ENCODE results near the gene NANOS3. TPM values are rescaled to one million over a fixed set of nuclear protein-coding genes. Genes with fewer than 3 reads are reported as not detected.
A peak's percentile ranks its signal among the peaks of the same experiment; 100 is the strongest.

The NANOS3 gene
- total and polyA plus RNA-seq, 4 donors, result 0.81 to 1.5 (median 0.82) TPM; not detected in 1

DNA sequence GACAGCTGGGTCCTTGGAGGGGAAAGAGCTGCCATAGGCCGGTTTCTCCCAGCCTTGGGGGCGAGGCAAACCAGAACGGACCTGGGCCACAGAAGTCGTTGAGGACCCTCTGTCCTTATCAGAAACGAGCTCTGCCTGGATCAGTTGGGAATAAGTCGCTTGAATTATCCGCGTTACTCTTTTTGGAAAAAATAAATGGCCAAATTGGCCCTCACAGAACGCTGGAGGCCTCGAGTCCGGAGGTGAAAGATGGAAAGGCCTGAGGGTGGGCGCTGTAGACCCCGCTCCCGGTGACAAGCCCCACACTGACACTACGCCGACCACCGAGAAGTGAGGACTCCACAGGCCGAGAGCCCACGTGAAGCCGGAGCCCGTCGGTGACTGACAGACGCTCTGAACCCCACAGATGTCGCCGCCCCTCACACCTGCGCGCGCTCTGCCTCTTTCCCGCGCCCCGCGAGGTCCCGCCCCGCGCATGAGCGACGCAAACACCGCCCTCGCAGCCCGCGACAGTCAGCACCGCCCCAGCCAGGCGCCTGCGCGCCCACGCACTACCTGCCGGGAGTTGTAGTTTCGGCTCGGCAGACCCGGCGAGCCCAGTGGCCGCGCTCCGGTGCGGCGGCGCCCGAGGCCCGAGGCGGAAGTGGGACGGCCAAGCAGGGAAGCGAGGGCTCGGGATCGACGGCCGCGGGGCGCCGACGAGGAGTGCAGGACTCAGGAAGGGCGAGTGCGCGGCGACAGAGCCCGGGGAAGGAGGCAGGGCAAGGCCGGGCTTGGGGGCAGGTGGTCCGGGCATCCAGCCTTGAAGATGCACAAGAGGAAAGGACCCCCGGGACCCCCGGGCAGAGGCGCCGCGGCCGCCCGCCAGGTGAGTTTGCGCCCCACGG lies 28.9 kb downstream of the NANOS3 start, which contains the start of the genes BRME1 and CC2D1A:
Gene BRME1, minus strand, starts transcription at position 484 of the 887 bp plus-strand sequence. CDS start 1,225 bp downstream, outside the sequence.
Gene CC2D1A, plus strand, starts transcription at position 568 of the 887 bp plus-strand sequence. Its CDS starts 241 bp downstream, at position 809.
- TF ChIP-seq, protein P1, sequence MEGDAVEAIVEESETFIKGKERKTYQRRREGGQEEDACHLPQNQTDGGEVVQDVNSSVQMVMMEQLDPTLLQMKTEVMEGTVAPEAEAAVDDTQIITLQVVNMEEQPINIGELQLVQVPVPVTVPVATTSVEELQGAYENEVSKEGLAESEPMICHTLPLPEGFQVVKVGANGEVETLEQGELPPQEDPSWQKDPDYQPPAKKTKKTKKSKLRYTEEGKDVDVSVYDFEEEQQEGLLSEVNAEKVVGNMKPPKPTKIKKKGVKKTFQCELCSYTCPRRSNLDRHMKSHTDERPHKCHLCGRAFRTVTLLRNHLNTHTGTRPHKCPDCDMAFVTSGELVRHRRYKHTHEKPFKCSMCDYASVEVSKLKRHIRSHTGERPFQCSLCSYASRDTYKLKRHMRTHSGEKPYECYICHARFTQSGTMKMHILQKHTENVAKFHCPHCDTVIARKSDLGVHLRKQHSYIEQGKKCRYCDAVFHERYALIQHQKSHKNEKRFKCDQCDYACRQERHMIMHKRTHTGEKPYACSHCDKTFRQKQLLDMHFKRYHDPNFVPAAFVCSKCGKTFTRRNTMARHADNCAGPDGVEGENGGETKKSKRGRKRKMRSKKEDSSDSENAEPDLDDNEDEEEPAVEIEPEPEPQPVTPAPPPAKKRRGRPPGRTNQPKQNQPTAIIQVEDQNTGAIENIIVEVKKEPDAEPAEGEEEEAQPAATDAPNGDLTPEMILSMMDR (IDR thresholded peaks at IDR 0.05; ENCODE audit: control extremely low read depth, extremely low read depth), result no peak
- no peaks in the 10 kb centered on the region for H3K9me3 ChIP-seq (ENCODE audit: control insufficient read depth in 4 of 4, insufficient read depth in 3 of 4, low read length in 3 of 4)
- peaks cover 0 to 8% (median 0%) of the 10 kb centered on the region in 4 donors for H3K36me3 ChIP-seq (ENCODE audit: control insufficient read depth in 4 of 4, insufficient read depth in 4 of 4, low read length in 4 of 4)
- H3K9ac ChIP-seq (ENCODE audit: insufficient read depth in 1 of 2, low read length in 2 of 2), result peak within 1 kb of the TSS; percentile 28 to 49
- peak within 1 kb of the TSS in 1 of 2 donors; percentile 82 for H3K27ac ChIP-seq (ENCODE audit: low read depth in 1 of 2, low read length in 1 of 2)
- no peaks in the 10 kb centered on the region for H3K27me3 ChIP-seq (ENCODE audit: control insufficient read depth in 3 of 3, insufficient read depth in 3 of 3, low read length in 2 of 3)
- H3K4me1 ChIP-seq (ENCODE audit: control insufficient read depth in 5 of 5, insufficient read depth in 5 of 5, low read length in 5 of 5), result peaks cover 0 to 11% (median 3%) of the 10 kb centered on the region in 5 donors
- peak within 1 kb of the TSS; percentile 97 for H3K4me3 ChIP-seq
- DNase-seq (peak; percentile 84 to 91 (median 91)), ATAC-seq (ENCODE audit: insufficient read depth, low FRiP score) (peak; percentile 98)
- WGBS, 2 donors, result 5 to 8% methylated on average over 74 to 86 of the region's 86 CpGs

DNA sequence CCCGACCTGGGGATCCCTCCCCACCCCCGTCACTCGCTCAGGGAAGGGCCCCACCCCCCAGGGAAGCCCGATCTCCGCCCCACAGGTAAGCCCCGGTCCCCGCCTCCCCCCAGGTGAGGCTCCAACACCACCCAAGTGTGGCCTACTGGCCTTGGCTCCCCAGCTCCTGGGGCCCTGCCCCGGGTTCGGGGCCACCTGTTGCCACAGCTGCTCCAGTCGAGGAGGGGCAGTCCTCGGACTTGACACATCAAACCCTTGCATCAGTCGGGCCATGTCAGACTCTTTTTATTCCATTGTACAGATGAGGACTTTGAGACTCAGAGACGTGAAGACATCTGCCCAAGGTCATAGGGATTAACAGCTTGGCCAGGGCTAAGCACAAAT lies 29.6 kb downstream of the NANOS3 start:
- Histone ChIP-seq H3K9ac (ENCODE audit: insufficient read depth in 1 of 2, low read length in 2 of 2) (no peak overlapping the region), H3K27ac (ENCODE audit: low read depth in 1 of 2, low read length in 1 of 2) (peak overlapping the region in 1 of 2 donors; percentile 82), H3K4me3 (peak overlapping the region; percentile 97), H3K9me3 (ENCODE audit: control insufficient read depth in 4 of 4, insufficient read depth in 3 of 4, low read length in 3 of 4) (no peaks in the 10 kb centered on the region), H3K27me3 (ENCODE audit: control insufficient read depth in 3 of 3, insufficient read depth in 3 of 3, low read length in 2 of 3) (no peaks in the 10 kb centered on the region), H3K4me1 (ENCODE audit: control insufficient read depth in 5 of 5, insufficient read depth in 5 of 5, low read length in 5 of 5) (peaks cover 0 to 11% (median 3%) of the 10 kb centered on the region in 5 donors), H3K36me3 (ENCODE audit: control insufficient read depth in 4 of 4, insufficient read depth in 4 of 4, low read length in 4 of 4) (peaks cover 0 to 8% (median 0%) of the 10 kb centered on the region in 4 donors)
- ATAC-seq (ENCODE audit: insufficient read depth, low FRiP score), result peak; percentile 34
- TF ChIP-seq, protein P1 (IDR thresholded peaks at IDR 0.05; ENCODE audit: control extremely low read depth, extremely low read depth), result no peak
- no peak for DNase-seq
- WGBS, 2 donors, result 2 to 3% methylated on average over 11 to 13 of the region's 13 CpGs

DNA sequence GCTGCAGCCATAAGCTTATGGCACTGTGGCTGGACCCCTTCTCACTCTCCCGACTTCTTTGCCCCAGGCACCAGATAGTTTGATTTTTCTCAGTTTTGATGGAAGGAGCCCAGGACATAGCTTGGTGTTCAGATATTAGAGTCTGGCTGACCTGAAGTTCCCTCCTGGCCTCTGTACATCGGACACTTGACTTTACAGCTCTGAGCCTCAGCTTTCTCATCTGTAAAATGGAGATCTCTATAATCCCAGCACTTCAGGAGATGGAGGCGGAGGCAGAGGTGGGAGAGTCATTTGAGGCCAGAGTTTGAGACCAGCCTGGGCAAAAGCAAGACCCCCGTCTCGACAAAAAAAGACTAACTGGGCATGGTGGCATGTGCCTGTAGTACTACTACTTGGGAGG lies 30.0 kb downstream of the NANOS3 start:
- peaks cover 0 to 11% (median 3%) of the 10 kb centered on the region in 5 donors for H3K4me1 ChIP-seq (ENCODE audit: control insufficient read depth in 5 of 5, insufficient read depth in 5 of 5, low read length in 5 of 5)
- no peaks in the 10 kb centered on the region for H3K27me3 ChIP-seq (ENCODE audit: control insufficient read depth in 3 of 3, insufficient read depth in 3 of 3, low read length in 2 of 3)
- no peaks in the 10 kb centered on the region for H3K9me3 ChIP-seq (ENCODE audit: control insufficient read depth in 4 of 4, insufficient read depth in 3 of 4, low read length in 3 of 4)
- peak overlapping the region; percentile 97 for H3K4me3 ChIP-seq
- TF ChIP-seq, protein P1 (IDR thresholded peaks at IDR 0.05; ENCODE audit: control extremely low read depth, extremely low read depth), result no peak
- no peak overlapping the region for H3K9ac ChIP-seq (ENCODE audit: insufficient read depth in 1 of 2, low read length in 2 of 2)
- H3K36me3 ChIP-seq (ENCODE audit: control insufficient read depth in 4 of 4, insufficient read depth in 4 of 4, low read length in 4 of 4), result peaks cover 0 to 8% (median 0%) of the 10 kb centered on the region in 4 donors
- ATAC-seq (ENCODE audit: insufficient read depth, low FRiP score) (no peak), DNase-seq (no peak)
- 92 to 97% methylated on average over 5 of the region's 5 CpGs for WGBS, 2 donors
- H3K27ac ChIP-seq (ENCODE audit: low read depth in 1 of 2, low read length in 1 of 2), result peak overlapping the region in 1 of 2 donors; percentile 10
